Measurements from ENCODE around the gene RAMP2. TPM values are rescaled to one million over a fixed set of nuclear protein-coding genes. Genes with fewer than 3 reads are reported as not detected.

The RAMP2 gene
- total RNA-seq, 3 donors from 2014 or later (not counting 1 experiment from before 2014, with no cell fraction given): not detected

- Mint-ChIP-seq H3K4me1 (peaks cover 14 to 16% of the 10 kb centered on the region in 2 donors), H3K4me3 (peak overlapping the region; percentile 90), H3K27me3 (ENCODE audit: low read depth in 2 of 2) (peaks cover 5 to 7% of the 10 kb centered on the region in 2 donors), H3K9me3 (no peaks in the 10 kb centered on the region), H3K36me3 (no peaks in the 10 kb centered on the region), H3K27ac (peak overlapping the region; percentile 71 to 87)
- TF ChIP-seq CTCF (IDR thresholded peaks at IDR 0.05): no peak
- peak overlapping the region; percentile 54 for H3K27ac ChIP-seq (ENCODE audit: low read length)
- peaks cover 25% of the 10 kb centered on the region for H3K4me1 ChIP-seq (ENCODE audit: control insufficient read depth, insufficient read depth, low read length)
- no peaks in the 10 kb centered on the region for H3K36me3 ChIP-seq (ENCODE audit: control insufficient read depth, insufficient read depth, low read length)
- DNase-seq (peak; percentile 50 to 78), ATAC-seq (peak; percentile 66 to 70 (median 70))
- intact Hi-C loops (cut with micrococcal nuclease): no loop called here
- peak overlapping the region; percentile 53 for H3K4me3 ChIP-seq (ENCODE audit: low read length)
- peaks cover 3% of the 10 kb centered on the region for H3K27me3 ChIP-seq (ENCODE audit: control insufficient read depth, insufficient read depth, low read length)
- WGBS (ENCODE audit: insufficient coverage): under 1% methylated on average over 31 of the region's 32 CpGs
- H3K9me3 ChIP-seq (ENCODE audit: control insufficient read depth, insufficient read depth, low read length): no peaks in the 10 kb centered on the region
Observed at GRCh38 chr17:42744283-42744805, 16.7 kb upstream of the RAMP2 start.

GRCh38 chr17:42744806-42745617, 16.0 kb upstream of the RAMP2 start, which contains the start of gene EZH1:
Gene EZH1, minus strand, starts transcription at chr17:42745040. Its CDS starts 16,099 bp downstream, at chr17:42728941.
- H3K4me3 Mint-ChIP-seq: peak within 1 kb of the TSS; percentile 90
- Histone ChIP-seq H3K4me3 (ENCODE audit: low read length) (peak within 1 kb of the TSS; percentile 53), H3K9me3 (ENCODE audit: control insufficient read depth, insufficient read depth, low read length) (no peaks in the 10 kb centered on the region), H3K4me1 (ENCODE audit: control insufficient read depth, insufficient read depth, low read length) (peaks cover 25% of the 10 kb centered on the region), H3K36me3 (ENCODE audit: control insufficient read depth, insufficient read depth, low read length) (no peaks in the 10 kb centered on the region), H3K27ac (ENCODE audit: low read length) (peak within 1 kb of the TSS; percentile 54), H3K27me3 (ENCODE audit: control insufficient read depth, insufficient read depth, low read length) (peaks cover 3% of the 10 kb centered on the region)
- peaks cover 14 to 16% of the 10 kb centered on the region in 2 donors for H3K4me1 Mint-ChIP-seq
- peaks cover 7 to 14% of the 10 kb centered on the region in 2 donors for H3K27me3 Mint-ChIP-seq (ENCODE audit: low read depth in 2 of 2)
- no peaks in the 10 kb centered on the region for H3K9me3 Mint-ChIP-seq
- peak; percentile 92 to 97 for DNase-seq
- peak within 1 kb of the TSS; percentile 80 to 87 for H3K27ac Mint-ChIP-seq
- no peak for TF ChIP-seq CTCF (IDR thresholded peaks at IDR 0.05)
- no peaks in the 10 kb centered on the region for H3K36me3 Mint-ChIP-seq
- 6% methylated on average over 50 of the region's 50 CpGs for WGBS (ENCODE audit: insufficient coverage)
- intact Hi-C loops (cut with micrococcal nuclease): no loop called here
- ATAC-seq: peak; percentile 89 to 96 (median 93)

- 80% methylated on average over 6 of the region's 7 CpGs for WGBS (ENCODE audit: insufficient coverage)
- peaks cover 6% of the 10 kb centered on the region for H3K27me3 ChIP-seq (ENCODE audit: control insufficient read depth, insufficient read depth, low read length)
- Mint-ChIP-seq H3K4me3 (no peak overlapping the region), H3K9me3 (no peaks in the 10 kb centered on the region), H3K36me3 (no peaks in the 10 kb centered on the region), H3K4me1 (peaks cover 14 to 16% of the 10 kb centered on the region in 2 donors), H3K27ac (no peak overlapping the region), H3K27me3 (ENCODE audit: low read depth in 2 of 2) (peaks cover 12 to 25% of the 10 kb centered on the region in 2 donors)
- DNase-seq (no peak), ATAC-seq (no peak)
- H3K4me3 ChIP-seq (ENCODE audit: low read length): no peak overlapping the region
- H3K4me1 ChIP-seq (ENCODE audit: control insufficient read depth, insufficient read depth, low read length): peaks cover 17% of the 10 kb centered on the region
- H3K27ac ChIP-seq (ENCODE audit: low read length): no peak overlapping the region
- intact Hi-C loops (cut with micrococcal nuclease): no loop called here
- H3K36me3 ChIP-seq (ENCODE audit: control insufficient read depth, insufficient read depth, low read length): no peaks in the 10 kb centered on the region
- no peaks in the 10 kb centered on the region for H3K9me3 ChIP-seq (ENCODE audit: control insufficient read depth, insufficient read depth, low read length)
- TF ChIP-seq CTCF (IDR thresholded peaks at IDR 0.05): no peak
Observed at GRCh38 chr17:42748202-42748907, 12.7 kb upstream of the RAMP2 start.
